Activated CD4-positive, alpha-beta T cell treated with anti-CD3 and anti-CD28 coated beads, Interleukin-2, Interleukin-4, amounts not matched to agents 100 ng/mL and 50 ng/mL, durations not matched to agents 16 hours and 8 hours (primary cell): Measurements from ENCODE around the gene TM4SF20.

Experiments
- DNase-seq: peaks from one replicate; pipeline ENCODE4 v3.0.0-alpha.2; 2020; ENCODE audit warnings: low spot score

Gene TM4SF20

DNA sequence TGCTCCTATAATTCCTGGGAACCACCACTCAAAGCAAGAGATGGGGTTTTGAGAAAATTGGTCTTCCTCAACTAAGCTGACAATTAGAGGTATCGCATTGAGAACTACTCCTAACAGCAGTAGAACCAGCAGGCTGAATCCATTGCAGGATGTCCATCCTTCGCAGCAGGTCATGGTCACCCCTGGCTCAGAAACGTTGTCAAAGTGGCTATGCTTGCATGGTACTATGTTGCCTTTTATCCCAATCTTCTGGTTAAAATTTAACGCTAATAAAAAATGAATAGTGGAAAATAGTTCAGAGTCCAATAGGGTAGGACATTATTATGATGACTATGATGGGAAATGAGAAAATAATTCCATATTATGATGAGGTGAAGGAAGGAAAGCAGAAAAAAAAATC lies at the start of gene TM4SF20:
Gene TM4SF20, minus strand, starts transcription at position 212 of the 400 bp plus-strand sequence. Its CDS starts 38 bp downstream, at position 174.
- no peak for DNase-seq

- DNase-seq = no peak
Measured at GRCh38 chr2:227428731-227429285, 49.7 kb upstream of the TM4SF20 start.

- no peak for DNase-seq
Measured at GRCh38 chr2:227423656-227424499, 44.8 kb upstream of the TM4SF20 start.

GRCh38 chr2:227420087-227421052 lies 41.3 kb upstream of the TM4SF20 start:
- no peak for DNase-seq

GRCh38 chr2:227416701-227417100 lies 37.6 kb upstream of the TM4SF20 start:
- no peak for DNase-seq

- peak; percentile 34 for DNase-seq
Measured at GRCh38 chr2:227415538-227416424, 36.7 kb upstream of the TM4SF20 start.

DNA sequence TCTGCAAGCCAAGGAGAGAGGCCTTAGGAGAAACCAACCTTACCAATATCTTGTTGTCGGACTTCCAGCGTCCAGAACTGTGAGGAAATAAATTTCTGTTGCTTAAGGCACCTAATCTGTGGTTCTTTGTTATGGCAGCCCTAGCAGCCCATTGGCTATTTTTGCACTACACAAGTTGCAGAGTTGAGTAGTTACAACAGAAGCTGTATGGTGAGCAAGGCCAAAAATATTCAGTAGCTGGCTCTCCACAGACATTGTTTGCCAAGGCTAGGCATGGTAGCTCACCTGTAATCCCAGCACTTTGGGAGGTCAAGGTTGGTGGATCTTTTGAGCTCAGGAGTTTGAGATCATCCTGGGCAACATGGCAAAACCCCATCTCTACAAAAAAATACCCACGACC lies 35.7 kb upstream of the TM4SF20 start:
- DNase-seq = no peak

DNA sequence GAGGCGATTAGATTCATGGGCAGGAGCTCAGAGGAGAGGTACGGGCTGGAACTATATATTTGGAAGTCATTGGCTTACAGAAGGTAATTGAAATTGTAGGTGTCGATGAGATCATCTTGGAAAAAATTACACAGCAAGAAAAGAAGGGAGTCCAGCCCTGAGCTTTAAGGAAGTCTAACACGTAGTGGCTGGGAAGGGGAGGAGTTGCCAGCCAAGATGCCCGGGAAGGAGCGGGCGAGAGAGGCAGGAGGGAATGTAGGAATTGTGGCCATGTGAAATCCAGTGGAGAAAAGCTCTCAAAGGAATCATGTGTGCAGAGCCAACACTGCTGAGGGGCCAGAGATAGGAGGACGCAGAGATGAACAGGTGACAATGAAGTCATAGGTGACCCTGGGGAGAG lies 34.3 kb upstream of the TM4SF20 start:
- no peak for DNase-seq

- no peak for DNase-seq
Measured at GRCh38 chr2:227412877-227413276, 33.8 kb upstream of the TM4SF20 start.

GRCh38 chr2:227411990-227412350 lies 32.9 kb upstream of the TM4SF20 start:
- DNase-seq = no peak

DNA sequence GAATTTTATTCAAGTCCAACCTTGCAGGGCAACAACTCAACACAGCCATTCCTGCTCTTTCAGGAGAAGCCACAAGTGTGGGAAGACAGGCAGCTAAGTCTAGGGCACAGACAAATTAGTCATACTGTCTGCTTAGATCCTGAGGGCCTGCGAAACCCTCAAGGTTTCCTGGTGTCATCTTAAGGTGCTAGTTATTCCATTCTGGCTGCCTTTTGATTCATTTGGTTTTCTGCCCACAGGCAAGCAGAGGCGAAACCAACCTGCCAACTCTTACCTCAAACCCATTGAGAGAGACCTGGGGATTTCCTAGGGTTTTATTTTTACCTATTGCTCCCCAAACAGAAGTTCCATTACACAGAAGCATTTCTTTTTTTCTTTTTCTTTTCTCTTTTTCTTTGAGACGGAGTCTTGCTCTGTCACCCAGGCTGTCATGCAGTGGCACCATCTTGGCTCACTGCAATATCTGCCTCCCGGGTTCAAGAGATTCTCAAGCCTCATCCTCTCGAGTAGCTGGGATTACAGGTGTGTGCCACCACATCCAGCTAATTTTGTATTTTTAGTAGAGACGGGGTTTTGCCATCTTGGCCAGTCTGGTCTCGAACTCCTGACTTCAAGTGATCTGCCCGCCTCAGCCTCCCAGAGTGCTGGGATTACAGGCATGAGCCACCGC lies 32.3 kb upstream of the TM4SF20 start:
- DNase-seq = peak; percentile 76

DNA sequence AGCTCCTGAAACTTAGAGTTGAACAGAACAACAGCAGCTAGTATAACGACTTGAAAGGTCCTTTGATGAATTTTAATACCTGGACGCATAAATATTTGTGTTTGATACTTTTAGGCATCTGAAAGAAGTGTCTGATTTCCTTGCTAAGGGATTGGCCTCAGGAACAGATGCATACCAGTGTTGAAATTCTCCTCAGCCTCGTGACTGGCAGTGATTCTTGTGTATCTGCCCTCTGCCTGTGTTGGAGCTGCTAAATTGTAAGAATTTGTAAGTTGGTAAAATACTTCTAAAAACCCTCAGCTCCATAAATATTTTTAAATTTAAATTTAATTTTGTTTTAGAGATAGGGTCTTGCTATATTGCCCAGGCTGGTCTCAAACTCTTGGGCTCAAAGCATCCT lies 31.1 kb upstream of the TM4SF20 start:
- no peak for DNase-seq

- DNase-seq = no peak
Measured at GRCh38 chr2:227407591-227408151, 28.6 kb upstream of the TM4SF20 start.

DNA sequence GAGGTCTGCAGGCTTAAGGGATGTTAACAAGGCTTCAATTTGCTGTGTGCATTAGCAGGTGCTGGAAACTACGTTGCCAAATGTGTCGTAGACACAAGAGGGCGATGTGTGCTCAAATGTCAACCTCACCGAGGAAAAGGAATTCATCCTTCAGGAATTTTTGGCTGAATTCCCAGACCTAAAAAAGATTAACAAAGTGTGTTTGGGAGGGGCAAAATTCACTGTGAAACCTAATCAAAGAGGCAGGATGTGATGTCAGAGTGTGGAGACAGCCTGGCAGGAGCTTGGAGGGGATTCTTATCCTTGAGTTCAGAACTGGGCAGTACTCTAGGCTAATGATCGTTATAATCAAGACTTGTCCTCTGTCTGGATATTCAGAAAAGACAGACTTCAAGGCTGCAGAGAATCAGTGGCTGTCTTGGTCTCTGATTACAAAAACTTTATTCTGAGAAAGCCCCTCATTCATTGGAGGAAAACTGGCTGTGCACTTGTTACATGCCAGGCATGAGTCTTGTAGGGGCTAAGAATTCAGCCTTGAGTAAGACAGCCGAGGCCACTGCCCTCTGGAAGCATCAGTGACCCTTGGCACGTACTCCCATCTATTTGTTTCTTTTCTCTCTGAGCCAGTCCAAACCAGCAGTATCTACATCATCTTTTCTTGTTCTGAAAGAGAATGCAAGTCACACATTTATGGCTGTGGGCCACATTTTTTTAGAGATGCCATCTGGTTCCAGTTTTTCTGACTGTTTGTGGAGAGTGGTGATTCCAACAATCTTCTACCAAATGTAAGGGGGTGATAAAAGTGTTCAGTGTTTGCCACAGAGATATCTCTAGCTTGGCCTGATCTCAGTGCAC lies 27.3 kb upstream of the TM4SF20 start:
- DNase-seq = peak; percentile 22

GRCh38 chr2:227404585-227405271 lies 25.6 kb upstream of the TM4SF20 start:
- no peak for DNase-seq

DNA sequence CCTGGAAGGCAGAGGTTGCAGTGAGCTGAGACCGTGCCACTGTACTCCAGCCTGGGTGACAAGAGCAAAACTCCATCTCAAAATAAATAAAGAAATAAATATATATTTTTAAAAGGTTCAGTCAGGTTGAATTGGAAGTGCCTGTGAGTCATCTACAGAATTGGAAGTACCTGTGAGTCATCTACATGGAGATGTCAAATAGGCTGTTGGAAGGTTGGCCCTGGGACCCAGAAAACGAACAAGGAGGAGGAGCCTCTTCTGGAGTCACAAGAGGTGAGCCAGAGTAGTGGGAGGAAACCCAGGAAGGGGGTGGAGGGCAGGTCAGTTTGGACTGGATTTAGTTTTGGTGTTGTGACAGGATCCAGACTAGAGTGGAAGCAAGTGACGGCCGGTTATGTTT lies 23.9 kb upstream of the TM4SF20 start:
- no peak for DNase-seq

DNA sequence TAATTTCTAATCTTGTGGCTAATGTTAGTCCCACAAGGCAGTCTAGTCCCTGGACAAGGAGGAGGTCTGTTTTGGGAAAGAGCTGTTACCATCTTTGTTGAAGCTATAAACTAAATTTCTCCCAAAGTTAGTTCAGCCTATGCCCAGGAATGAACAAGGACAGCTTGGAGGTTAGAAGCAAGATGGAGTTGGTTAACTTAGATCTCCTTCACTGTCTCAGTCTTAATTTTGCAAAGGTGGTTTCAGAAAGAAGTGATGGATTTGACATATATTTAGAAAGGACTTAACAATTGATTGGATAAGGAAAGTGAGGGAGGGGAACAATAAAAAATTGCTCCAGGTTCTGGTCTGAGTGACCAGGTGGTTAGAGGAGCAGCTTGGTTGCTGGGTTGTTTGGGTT lies 23.2 kb upstream of the TM4SF20 start:
- DNase-seq = no peak

GRCh38 chr2:227401550-227401949 lies 22.4 kb upstream of the TM4SF20 start:
- DNase-seq = no peak
